Measurements from ENCODE around the gene SHMT1.
"Not testable (repeated sequence)": the region's sequence is repeated elsewhere in the genome, so short reads cannot be mapped to it uniquely, and the experiment has no call there.

- not testable (repeated sequence) for TF ChIP-seq ELF4 (IDR thresholded peaks at IDR 0.05); FOXK2 (IDR thresholded peaks at IDR 0.05); HDGF (IDR thresholded peaks at IDR 0.05; ENCODE audit: borderline replicate concordance); PKNOX1 (IDR thresholded peaks at IDR 0.05); SP1 (IDR thresholded peaks at IDR 0.05); FOXA1 (IDR thresholded peaks at IDR 0.05); BHLHE40 (IDR thresholded peaks at IDR 0.05; ENCODE audit: borderline replicate concordance); TARDBP (IDR thresholded peaks at IDR 0.05); NFRKB (IDR thresholded peaks at IDR 0.05); FOXM1 (IDR thresholded peaks at IDR 0.05; ENCODE audit: borderline replicate concordance); ZNF384 (IDR thresholded peaks at IDR 0.05); ARNT (IDR thresholded peaks at IDR 0.05)
Measured at GRCh38 chr17:18412001-18412538, 48.7 kb upstream of the SHMT1 start.

Measured in HEK293T (cell line).